ENCODE measurements around the gene TBCCD1.
A peak's percentile ranks its signal among the peaks of the same experiment; 100 is the strongest.

Gene TBCCD1

DNA sequence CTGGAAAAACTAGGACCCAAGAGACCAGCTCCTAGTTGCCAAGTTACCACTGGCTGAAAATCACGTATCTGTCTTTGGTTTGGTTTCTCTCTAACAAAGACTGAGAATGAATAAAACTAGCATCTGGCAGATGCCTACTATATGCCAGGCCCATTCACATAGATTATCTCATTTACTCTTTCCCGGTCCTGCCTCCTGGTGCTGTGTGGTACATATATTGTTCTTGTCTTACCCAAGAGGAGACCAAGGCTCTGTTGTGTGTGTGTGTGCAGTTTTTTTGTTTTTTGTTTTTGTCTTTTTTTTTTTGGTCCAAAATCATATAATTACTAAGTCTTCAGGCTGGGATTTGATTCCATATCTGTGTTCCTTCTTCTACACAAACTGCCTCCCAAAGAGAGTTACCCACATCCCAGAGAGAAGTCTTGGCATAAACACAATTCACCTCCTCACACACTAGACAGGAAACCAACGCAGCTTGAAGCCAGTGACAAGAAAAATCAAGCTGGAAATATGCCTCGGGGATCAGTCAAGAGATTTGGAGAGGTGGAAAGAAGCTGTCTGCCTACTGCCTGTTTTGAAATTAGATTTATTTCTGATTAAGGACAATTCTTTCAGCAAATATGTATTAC, 46.6 kb upstream of the TBCCD1 start:
- no peak overlapping the region for H3K9ac ChIP-seq (ENCODE audit: low read length)
- no peak overlapping the region for H3K27ac ChIP-seq (ENCODE audit: low read length, poor library complexity, severe bottlenecking)
- H3K23ac ChIP-seq (ENCODE audit: low read length in 2 of 2), result peak overlapping the region in 1 of 2 experiments; percentile 49
- no peak overlapping the region for H3K4me3 ChIP-seq (ENCODE audit: insufficient read depth in 1 of 2, low read depth in 1 of 2, low read length in 2 of 2)
- H3K4me1 ChIP-seq (ENCODE audit: control insufficient read depth, insufficient read depth, low read depth, low read length), result peaks cover 12% of the 10 kb centered on the region
- no peak overlapping the region for H2BK12ac ChIP-seq (ENCODE audit: low read length in 2 of 2)
- no peak overlapping the region for H2AK5ac ChIP-seq (ENCODE audit: low read length, severe bottlenecking)
- no peaks in the 10 kb centered on the region for H3K36me3 ChIP-seq (ENCODE audit: control insufficient read depth in 1 of 2, insufficient read depth in 2 of 2, low read depth in 1 of 2, low read length in 2 of 2)
- no peak overlapping the region for H4K8ac ChIP-seq (ENCODE audit: low read length)
- H2BK5ac ChIP-seq (ENCODE audit: low read depth, low read length, poor library complexity, severe bottlenecking), result no peak overlapping the region
- H3K27me3 ChIP-seq (ENCODE audit: control insufficient read depth in 1 of 2, insufficient read depth in 1 of 2, low read length in 2 of 2), result peaks cover 27 to 46% of the 10 kb centered on the region in 2 experiments
- no peak overlapping the region for H2BK120ac ChIP-seq (ENCODE audit: low read depth, low read length)
- H3K14ac ChIP-seq (ENCODE audit: low read length in 2 of 2), result no peak overlapping the region
- no peak overlapping the region for H2BK15ac ChIP-seq (ENCODE audit: low read depth, poor library complexity, severe bottlenecking)
- H3K9me3 ChIP-seq (ENCODE audit: control insufficient read depth, low read length), result no peaks in the 10 kb centered on the region
- WGBS, result 100% methylated on average over 1 of the region's 4 CpGs
- H4K91ac ChIP-seq (ENCODE audit: low read length), result no peak overlapping the region
- no peak overlapping the region for H3K4me2 ChIP-seq (ENCODE audit: low read length, poor library complexity, severe bottlenecking)
- H3K79me1 ChIP-seq (replicated peaks; ENCODE audit: low read length, poor library complexity, severe bottlenecking), result peaks cover 2% of the 10 kb centered on the region
- DNase-seq, result no peak
- no peak overlapping the region for H3K18ac ChIP-seq (ENCODE audit: low read depth in 1 of 2, low read length in 2 of 2)
- H2AFZ ChIP-seq (ENCODE audit: low read depth, low read length), result no peak overlapping the region
- H3K4ac ChIP-seq (ENCODE audit: low read depth in 1 of 2, low read length in 2 of 2), result no peak overlapping the region

DNA sequence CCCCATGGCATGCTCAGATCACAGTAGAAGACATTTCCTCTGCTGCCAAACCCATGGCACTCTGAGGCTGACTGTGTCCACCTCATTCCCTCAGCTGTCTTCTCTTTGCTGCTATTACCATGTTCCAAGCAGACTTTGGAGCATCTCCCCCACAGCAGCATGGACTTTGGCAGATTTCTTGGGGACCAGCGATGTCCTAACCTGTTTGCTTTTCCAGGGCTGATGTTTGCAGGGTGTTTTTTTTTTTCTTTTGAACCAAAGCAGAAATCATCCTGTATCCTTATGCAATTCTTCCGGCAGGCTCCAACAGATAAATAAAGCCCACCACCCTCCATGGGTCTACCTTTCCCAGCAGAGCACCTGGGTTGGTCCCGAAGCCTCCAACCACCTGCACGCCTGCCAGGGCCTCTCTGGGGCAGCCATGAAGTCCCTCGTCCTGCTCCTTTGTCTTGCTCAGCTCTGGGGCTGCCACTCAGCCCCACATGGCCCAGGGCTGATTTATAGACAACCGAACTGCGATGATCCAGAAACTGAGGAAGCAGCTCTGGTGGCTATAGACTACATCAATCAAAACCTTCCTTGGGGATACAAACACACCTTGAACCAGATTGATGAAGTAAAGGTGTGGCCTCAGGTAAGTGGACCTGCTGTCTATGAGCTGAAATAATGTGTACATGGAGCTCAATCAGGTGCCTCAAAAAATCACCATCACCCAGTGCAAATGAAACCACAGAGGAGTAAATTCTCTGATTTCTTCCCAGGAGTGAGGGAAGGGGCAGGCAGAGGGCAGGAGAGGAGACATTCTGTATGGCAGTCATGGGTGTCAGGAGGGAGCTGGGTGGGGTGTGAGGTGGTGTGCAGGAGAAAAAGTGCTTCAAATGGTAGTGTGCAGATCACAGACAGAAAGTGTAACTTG, 45.8 kb upstream of the TBCCD1 start, which contains the start of gene AHSG:
TSS of gene AHSG (plus strand) at position 340 of the 916 bp plus-strand sequence. CDS start at position 422, 82 bp downstream.
- Histone ChIP-seq H3K9ac (ENCODE audit: low read length) (no peak within 1 kb of the TSS), H3K79me1 (replicated peaks; ENCODE audit: low read length, poor library complexity, severe bottlenecking) (peaks cover 2% of the 10 kb centered on the region), H2BK15ac (ENCODE audit: low read depth, poor library complexity, severe bottlenecking) (no peak within 1 kb of the TSS), H3K18ac (ENCODE audit: low read depth in 1 of 2, low read length in 2 of 2) (no peak within 1 kb of the TSS), H3K4me1 (ENCODE audit: control insufficient read depth, insufficient read depth, low read depth, low read length) (peaks cover 7% of the 10 kb centered on the region), H2AFZ (ENCODE audit: low read depth, low read length) (no peak within 1 kb of the TSS), H3K36me3 (ENCODE audit: control insufficient read depth in 1 of 2, insufficient read depth in 2 of 2, low read depth in 1 of 2, low read length in 2 of 2) (no peaks in the 10 kb centered on the region), H3K23ac (ENCODE audit: low read length in 2 of 2) (peak within 1 kb of the TSS in 1 of 2 experiments; percentile 49), H2BK120ac (ENCODE audit: low read depth, low read length) (no peak within 1 kb of the TSS), H3K14ac (ENCODE audit: low read length in 2 of 2) (no peak within 1 kb of the TSS), H3K4me2 (ENCODE audit: low read length, poor library complexity, severe bottlenecking) (no peak within 1 kb of the TSS), H3K27me3 (ENCODE audit: control insufficient read depth in 1 of 2, insufficient read depth in 1 of 2, low read length in 2 of 2) (peaks cover 27 to 41% of the 10 kb centered on the region in 2 experiments), H2BK5ac (ENCODE audit: low read depth, low read length, poor library complexity, severe bottlenecking) (no peak within 1 kb of the TSS), H2AK5ac (ENCODE audit: low read length, severe bottlenecking) (no peak within 1 kb of the TSS), H2BK12ac (ENCODE audit: low read length in 2 of 2) (no peak within 1 kb of the TSS), H3K27ac (ENCODE audit: low read length, poor library complexity, severe bottlenecking) (no peak within 1 kb of the TSS), H4K8ac (ENCODE audit: low read length) (no peak within 1 kb of the TSS), H4K91ac (ENCODE audit: low read length) (no peak within 1 kb of the TSS), H3K4ac (ENCODE audit: low read depth in 1 of 2, low read length in 2 of 2) (no peak within 1 kb of the TSS), H3K9me3 (ENCODE audit: control insufficient read depth, low read length) (no peaks in the 10 kb centered on the region), H3K4me3 (ENCODE audit: insufficient read depth in 1 of 2, low read depth in 1 of 2, low read length in 2 of 2) (no peak within 1 kb of the TSS)
- no peak for DNase-seq
- WGBS, result 77% methylated on average over 5 of the region's 7 CpGs

DNA sequence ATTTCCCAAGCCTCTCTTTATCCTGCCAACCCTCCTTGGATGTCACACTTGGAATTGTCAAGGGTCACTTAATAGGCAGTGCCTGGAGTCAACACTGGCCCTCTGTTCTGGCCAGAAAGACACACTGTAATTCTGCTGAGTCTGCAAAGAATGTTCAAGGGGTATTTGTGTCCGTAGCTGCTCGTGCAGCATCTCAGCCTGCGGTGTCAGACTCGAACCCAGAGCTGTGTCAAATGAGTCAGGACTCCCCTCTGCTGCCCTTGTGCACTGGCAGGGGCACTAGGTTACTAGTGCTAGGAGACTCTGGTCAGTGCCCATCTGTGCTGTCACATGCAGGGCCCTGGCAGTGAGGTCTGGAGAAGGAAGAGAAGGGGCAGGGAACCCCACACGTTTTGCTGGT, 44.9 kb upstream of the TBCCD1 start:
- peaks cover 3% of the 10 kb centered on the region for H3K4me1 ChIP-seq (ENCODE audit: control insufficient read depth, insufficient read depth, low read depth, low read length)
- no peak overlapping the region for H3K9ac ChIP-seq (ENCODE audit: low read length)
- H3K14ac ChIP-seq (ENCODE audit: low read length in 2 of 2), result no peak overlapping the region
- no peak overlapping the region for H3K4ac ChIP-seq (ENCODE audit: low read depth in 1 of 2, low read length in 2 of 2)
- H2BK120ac ChIP-seq (ENCODE audit: low read depth, low read length), result no peak overlapping the region
- H3K27me3 ChIP-seq (ENCODE audit: control insufficient read depth in 1 of 2, insufficient read depth in 1 of 2, low read length in 2 of 2), result peaks cover 27 to 33% of the 10 kb centered on the region in 2 experiments
- H3K4me2 ChIP-seq (ENCODE audit: low read length, poor library complexity, severe bottlenecking), result no peak overlapping the region
- no peak overlapping the region for H2BK5ac ChIP-seq (ENCODE audit: low read depth, low read length, poor library complexity, severe bottlenecking)
- no peak overlapping the region for H2AK5ac ChIP-seq (ENCODE audit: low read length, severe bottlenecking)
- DNase-seq, result no peak
- no peak overlapping the region for H4K91ac ChIP-seq (ENCODE audit: low read length)
- no peaks in the 10 kb centered on the region for H3K9me3 ChIP-seq (ENCODE audit: control insufficient read depth, low read length)
- no peak overlapping the region for H4K8ac ChIP-seq (ENCODE audit: low read length)
- H3K36me3 ChIP-seq (ENCODE audit: control insufficient read depth in 1 of 2, insufficient read depth in 2 of 2, low read depth in 1 of 2, low read length in 2 of 2), result no peaks in the 10 kb centered on the region
- H2BK12ac ChIP-seq (ENCODE audit: low read length in 2 of 2), result no peak overlapping the region
- no peak overlapping the region for H3K23ac ChIP-seq (ENCODE audit: low read length in 2 of 2)
- H2AFZ ChIP-seq (ENCODE audit: low read depth, low read length), result no peak overlapping the region
- 61% methylated on average over 5 of the region's 5 CpGs for WGBS
- no peak overlapping the region for H3K18ac ChIP-seq (ENCODE audit: low read depth in 1 of 2, low read length in 2 of 2)
- no peak overlapping the region for H2BK15ac ChIP-seq (ENCODE audit: low read depth, poor library complexity, severe bottlenecking)
- H3K27ac ChIP-seq (ENCODE audit: low read length, poor library complexity, severe bottlenecking), result no peak overlapping the region
- H3K4me3 ChIP-seq (ENCODE audit: insufficient read depth in 1 of 2, low read depth in 1 of 2, low read length in 2 of 2), result no peak overlapping the region
- H3K79me1 ChIP-seq (replicated peaks; ENCODE audit: low read length, poor library complexity, severe bottlenecking), result peaks cover 2% of the 10 kb centered on the region

GRCh38 chr3:186609247-186609868, 42.2 kb upstream of the TBCCD1 start:
- no peaks in the 10 kb centered on the region for H3K36me3 ChIP-seq (ENCODE audit: control insufficient read depth in 1 of 2, insufficient read depth in 2 of 2, low read depth in 1 of 2, low read length in 2 of 2)
- no peak overlapping the region for H3K4me3 ChIP-seq (ENCODE audit: insufficient read depth in 1 of 2, low read depth in 1 of 2, low read length in 2 of 2)
- H2AFZ ChIP-seq (ENCODE audit: low read depth, low read length), result no peak overlapping the region
- no peak overlapping the region for H2BK15ac ChIP-seq (ENCODE audit: low read depth, poor library complexity, severe bottlenecking)
- H4K8ac ChIP-seq (ENCODE audit: low read length), result no peak overlapping the region
- WGBS, result 97% methylated on average over 8 of the region's 8 CpGs
- H3K23ac ChIP-seq (ENCODE audit: low read length in 2 of 2), result no peak overlapping the region
- no peak overlapping the region for H3K18ac ChIP-seq (ENCODE audit: low read depth in 1 of 2, low read length in 2 of 2)
- no peaks in the 10 kb centered on the region for H3K79me1 ChIP-seq (replicated peaks; ENCODE audit: low read length, poor library complexity, severe bottlenecking)
- no peak overlapping the region for H3K4me2 ChIP-seq (ENCODE audit: low read length, poor library complexity, severe bottlenecking)
- no peak overlapping the region for H3K4ac ChIP-seq (ENCODE audit: low read depth in 1 of 2, low read length in 2 of 2)
- H2BK120ac ChIP-seq (ENCODE audit: low read depth, low read length), result no peak overlapping the region
- no peaks in the 10 kb centered on the region for H3K4me1 ChIP-seq (ENCODE audit: control insufficient read depth, insufficient read depth, low read depth, low read length)
- no peak for DNase-seq
- H4K91ac ChIP-seq (ENCODE audit: low read length), result no peak overlapping the region
- no peak overlapping the region for H2BK12ac ChIP-seq (ENCODE audit: low read length in 2 of 2)
- no peak overlapping the region for H3K9ac ChIP-seq (ENCODE audit: low read length)
- no peak overlapping the region for H2AK5ac ChIP-seq (ENCODE audit: low read length, severe bottlenecking)
- no peak overlapping the region for H3K14ac ChIP-seq (ENCODE audit: low read length in 2 of 2)
- H3K27ac ChIP-seq (ENCODE audit: low read length, poor library complexity, severe bottlenecking), result no peak overlapping the region
- H2BK5ac ChIP-seq (ENCODE audit: low read depth, low read length, poor library complexity, severe bottlenecking), result no peak overlapping the region
- H3K9me3 ChIP-seq (ENCODE audit: control insufficient read depth, low read length), result no peaks in the 10 kb centered on the region
- peaks cover 29 to 36% of the 10 kb centered on the region in 2 experiments for H3K27me3 ChIP-seq (ENCODE audit: control insufficient read depth in 1 of 2, insufficient read depth in 1 of 2, low read length in 2 of 2)
